Neuron (in vitro differentiated cells): Measurements from ENCODE around the gene CD48.
"Not testable (repeated sequence)": the region's sequence is repeated elsewhere in the genome, so short reads cannot be mapped to it uniquely, and the experiment has no call there.

ENCODE experiments used
- H2AFZ ChIP-seq: one replicate; pipeline ENCODE4 v1.6.1; 2013; ENCODE audit warnings: low read depth, mild to moderate bottlenecking, inconsistent platforms, low read length, moderate library complexity
- H3K27me3 ChIP-seq: one replicate; pipeline ENCODE4 v1.6.1; 2013; ENCODE audit warnings: low read length; ENCODE audit not compliant: insufficient read depth
- H3K36me3 ChIP-seq: one replicate; pipeline ENCODE4 v1.6.1; 2013; ENCODE audit warnings: low read length; ENCODE audit not compliant: insufficient read depth
- H3K4me1 ChIP-seq: one replicate; pipeline ENCODE4 v1.6.1; 2013; ENCODE audit warnings: low read length; ENCODE audit not compliant: insufficient read depth
- H3K4me3 ChIP-seq: 2 replicates; pipeline ENCODE4 v1.5.1; 2013; ENCODE audit warnings: mild to moderate bottlenecking, low read length, moderate library complexity
- H3K9me3 ChIP-seq: one replicate; pipeline ENCODE4 v1.6.1; 2013; ENCODE audit warnings: low read length

The CD48 gene

DNA sequence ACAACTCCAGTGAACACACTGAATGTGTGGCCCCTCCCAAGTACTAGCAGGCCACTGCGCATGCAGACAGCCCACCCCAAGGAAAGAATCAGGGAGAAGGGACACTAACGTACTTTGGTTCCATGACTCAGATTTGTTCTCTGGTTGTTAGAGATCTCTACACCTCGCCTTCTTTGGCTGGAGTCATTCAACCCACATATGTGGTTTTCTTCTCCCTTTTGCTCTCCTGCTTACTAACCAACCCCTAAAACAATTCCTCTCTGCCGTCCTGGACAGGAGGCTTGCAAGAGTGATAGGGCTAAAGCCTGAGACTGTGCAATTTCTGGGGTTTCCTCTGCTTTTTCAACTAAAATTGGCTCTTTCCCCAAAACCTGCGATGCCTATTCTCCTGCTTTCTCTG is 5.7 kb upstream of the CD48 start:
- no peaks in the 10 kb centered on the region for H3K9me3 ChIP-seq
- no peak overlapping the region for H3K4me3 ChIP-seq
- H3K4me1 ChIP-seq: no peaks in the 10 kb centered on the region
- H2AFZ ChIP-seq: no peak overlapping the region
- H3K36me3 ChIP-seq: no peaks in the 10 kb centered on the region
- peaks cover 3% of the 10 kb centered on the region for H3K27me3 ChIP-seq

DNA sequence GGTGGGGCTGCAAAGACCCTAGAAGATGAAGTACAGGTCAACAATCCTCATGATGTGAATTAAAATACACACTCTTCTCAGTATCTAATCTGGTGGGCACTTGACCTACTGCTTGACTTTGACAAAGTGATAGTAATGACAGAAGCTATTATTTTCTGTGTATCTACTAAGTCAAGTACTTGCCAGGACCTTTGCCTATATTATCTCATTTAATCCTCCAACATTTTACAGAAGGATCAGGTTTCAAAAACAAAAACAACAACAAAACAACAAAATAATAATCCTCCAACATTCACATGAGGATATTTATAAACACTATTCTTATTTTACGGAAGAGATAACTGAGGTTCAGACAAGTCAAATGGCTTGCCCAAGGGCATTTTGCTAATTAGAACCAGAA is 4.4 kb upstream of the CD48 start:
- H3K9me3 ChIP-seq: no peaks in the 10 kb centered on the region
- no peak overlapping the region for H2AFZ ChIP-seq
- no peaks in the 10 kb centered on the region for H3K36me3 ChIP-seq
- no peaks in the 10 kb centered on the region for H3K4me1 ChIP-seq
- H3K27me3 ChIP-seq: peaks cover 3% of the 10 kb centered on the region
- no peak overlapping the region for H3K4me3 ChIP-seq

DNA sequence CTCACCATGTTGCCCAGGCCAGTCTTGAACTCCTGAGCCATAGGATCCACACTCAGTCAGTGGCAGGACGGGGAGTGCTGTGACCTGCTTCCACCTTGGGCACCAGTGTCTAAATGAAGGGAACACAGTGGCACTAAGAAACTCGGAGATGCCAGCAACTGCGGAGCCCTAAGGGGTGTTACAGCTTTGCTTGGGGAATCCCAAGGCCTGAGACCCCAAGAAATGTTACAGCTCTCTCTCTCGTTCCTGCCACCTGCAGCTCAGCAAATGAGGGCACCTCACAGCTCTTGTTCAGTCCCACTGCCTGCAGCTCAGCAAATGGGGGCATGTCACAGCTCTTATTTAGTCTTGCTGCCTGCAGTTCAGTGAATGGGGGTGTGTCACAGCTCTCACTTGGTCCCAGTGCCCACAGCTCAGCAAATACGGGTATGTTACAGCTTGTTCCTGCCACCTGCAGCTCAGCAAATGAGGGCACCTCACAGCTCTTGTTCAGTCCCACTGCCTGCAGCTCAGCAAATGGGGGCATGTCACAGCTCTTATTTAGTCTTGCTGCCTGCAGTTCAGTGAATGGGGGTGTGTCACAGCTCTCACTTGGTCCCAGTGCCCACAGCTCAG is 2.5 kb upstream of the CD48 start:
- H3K4me1 ChIP-seq, H3K27me3 ChIP-seq, H3K4me3 ChIP-seq, H3K36me3 ChIP-seq, H2AFZ ChIP-seq, H3K9me3 ChIP-seq: not testable (repeated sequence)

DNA sequence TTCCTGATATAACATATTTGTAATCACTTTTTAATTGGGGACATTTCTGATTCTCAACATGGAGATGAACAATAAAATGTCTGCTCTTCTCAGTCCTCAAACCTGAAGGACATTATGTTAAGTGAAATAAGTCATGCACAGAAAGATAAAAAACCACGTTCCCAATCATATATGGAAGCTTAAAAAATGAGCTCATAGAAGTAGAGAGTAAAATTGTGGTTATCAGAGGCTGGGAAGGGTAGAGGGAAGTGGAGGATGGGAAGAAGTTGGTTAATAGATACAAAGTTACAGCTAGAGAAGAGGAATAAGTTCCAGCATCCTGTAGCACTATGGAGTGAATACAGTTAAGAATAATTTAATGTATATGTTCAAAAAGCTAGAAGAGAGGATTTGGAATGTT is 1.5 kb upstream of the CD48 start:
- no peaks in the 10 kb centered on the region for H3K4me1 ChIP-seq
- H3K36me3 ChIP-seq: no peaks in the 10 kb centered on the region
- peaks cover 3% of the 10 kb centered on the region for H3K27me3 ChIP-seq
- no peaks in the 10 kb centered on the region for H3K9me3 ChIP-seq
- no peak overlapping the region for H2AFZ ChIP-seq
- H3K4me3 ChIP-seq: no peak overlapping the region

DNA sequence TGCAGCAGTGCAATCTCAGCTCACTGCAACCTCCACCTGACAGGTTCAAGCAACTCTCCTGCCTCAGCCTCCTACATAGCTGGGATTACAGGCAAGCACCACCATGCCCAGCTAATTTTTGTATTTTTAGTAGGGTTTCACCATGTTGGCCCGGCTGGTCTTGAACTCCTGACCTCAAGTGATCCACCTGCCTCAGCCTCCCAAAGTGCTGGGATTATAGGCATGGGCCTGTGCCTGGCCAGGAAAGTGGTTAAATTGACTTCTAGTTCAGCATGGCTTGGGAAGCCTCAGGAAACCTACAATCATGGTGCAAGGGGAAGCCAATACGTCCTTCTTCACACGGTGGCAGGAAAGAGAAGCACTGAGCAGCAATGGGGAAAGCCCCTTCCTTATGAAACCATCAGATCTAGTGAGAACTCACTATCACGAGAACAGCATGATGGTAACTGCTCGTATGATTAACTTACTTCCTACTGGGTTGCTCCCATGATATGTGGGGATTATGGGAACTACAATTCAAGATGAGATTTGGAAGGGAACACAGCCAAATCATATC is 981 bp upstream of the CD48 start:
- not testable (repeated sequence) for H2AFZ ChIP-seq, H3K9me3 ChIP-seq, H3K4me1 ChIP-seq, H3K4me3 ChIP-seq, H3K27me3 ChIP-seq, H3K36me3 ChIP-seq

DNA sequence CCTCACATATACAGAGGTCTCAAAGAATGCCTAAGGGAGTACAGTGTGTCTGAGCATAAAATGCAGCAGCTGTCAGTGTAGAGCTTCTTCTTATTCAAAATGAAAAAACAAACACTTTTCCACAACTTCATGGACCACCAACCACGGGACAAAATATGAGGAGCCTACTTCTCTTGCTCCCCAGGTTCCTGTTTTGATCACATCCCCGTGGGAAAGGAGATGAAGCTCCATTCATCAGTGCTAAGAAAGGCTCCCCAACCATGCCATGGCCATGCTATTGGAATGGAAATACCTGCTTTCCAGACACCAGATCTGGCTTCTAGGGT is 383 bp downstream of the CD48 start:
- no peak overlapping the region for H3K4me3 ChIP-seq
- H3K9me3 ChIP-seq: no peaks in the 10 kb centered on the region
- H3K4me1 ChIP-seq: no peaks in the 10 kb centered on the region
- H3K27me3 ChIP-seq: peaks cover 2% of the 10 kb centered on the region
- no peaks in the 10 kb centered on the region for H3K36me3 ChIP-seq
- H2AFZ ChIP-seq: no peak overlapping the region

DNA sequence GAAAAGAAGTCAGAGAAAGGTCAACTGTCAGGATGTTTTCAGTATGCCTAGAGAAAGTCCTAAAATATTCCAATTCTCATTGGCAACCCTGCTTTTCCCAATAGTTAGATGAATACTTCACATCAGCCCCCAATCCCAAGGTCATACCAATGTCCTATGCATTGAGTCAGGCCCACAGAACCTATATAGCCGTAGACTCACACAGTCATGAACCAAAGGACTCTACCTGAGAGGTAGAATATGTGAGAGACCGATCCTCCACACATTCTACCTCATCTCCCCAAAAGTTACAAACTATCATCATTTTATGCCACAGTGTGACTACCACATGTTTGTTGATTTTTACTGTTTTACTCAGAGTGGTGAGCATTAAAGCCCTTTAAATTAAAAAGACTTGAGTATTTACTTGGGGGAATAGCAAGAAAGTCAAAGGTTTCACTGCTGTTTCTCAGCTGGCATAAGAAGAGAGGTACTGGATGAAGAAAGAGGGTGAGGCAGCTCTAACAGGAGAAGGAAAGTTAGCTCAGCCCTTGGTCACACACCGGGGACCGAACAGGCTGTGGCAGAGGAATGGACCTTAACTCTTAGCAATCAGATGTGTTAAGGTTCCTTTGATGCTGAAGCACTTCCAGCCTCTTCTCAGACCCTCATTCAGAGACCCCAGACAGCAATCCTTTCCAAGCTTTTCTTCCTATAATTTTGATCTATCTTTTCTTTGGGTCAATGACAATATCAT is 937 bp downstream of the CD48 start:
- Histone ChIP-seq H2AFZ (no peak overlapping the region), H3K27me3 (peaks cover 2% of the 10 kb centered on the region), H3K9me3 (no peaks in the 10 kb centered on the region), H3K4me3 (no peak overlapping the region), H3K36me3 (no peaks in the 10 kb centered on the region), H3K4me1 (no peaks in the 10 kb centered on the region)

- H3K4me3 ChIP-seq: no peak overlapping the region
These were observed 1.9 kb downstream of the CD48 start for GRCh38 chr1:160709715-160710114.

DNA sequence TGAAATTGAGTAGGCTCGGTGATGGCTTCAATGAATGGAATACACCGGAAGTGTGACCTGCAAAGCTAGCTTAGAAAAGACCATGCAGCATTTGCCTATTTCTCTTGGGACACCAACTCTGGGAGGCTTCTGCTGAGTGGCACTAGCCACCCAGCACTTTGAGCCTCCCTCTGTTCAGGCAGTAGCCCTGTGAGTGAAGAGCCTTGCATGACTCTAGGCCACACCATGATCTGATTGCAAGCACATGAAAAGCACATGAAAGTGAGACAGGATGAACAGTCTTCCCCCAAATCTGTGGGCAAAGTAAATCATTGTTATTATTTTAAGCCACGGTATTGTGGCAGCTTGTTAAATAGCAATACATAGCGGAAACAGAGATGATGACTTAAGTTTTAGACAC is 2.8 kb downstream of the CD48 start:
- H3K4me1 ChIP-seq: no peaks in the 10 kb centered on the region

More at GRCh38 chr1:160709715-160710114, 1.9 kb downstream of the CD48 start:
- no peak overlapping the region for H2AFZ ChIP-seq
- H3K27me3 ChIP-seq: peaks cover 2% of the 10 kb centered on the region
- no peaks in the 10 kb centered on the region for H3K9me3 ChIP-seq
- H3K36me3 ChIP-seq: no peaks in the 10 kb centered on the region
- H3K4me1 ChIP-seq: no peaks in the 10 kb centered on the region

DNA sequence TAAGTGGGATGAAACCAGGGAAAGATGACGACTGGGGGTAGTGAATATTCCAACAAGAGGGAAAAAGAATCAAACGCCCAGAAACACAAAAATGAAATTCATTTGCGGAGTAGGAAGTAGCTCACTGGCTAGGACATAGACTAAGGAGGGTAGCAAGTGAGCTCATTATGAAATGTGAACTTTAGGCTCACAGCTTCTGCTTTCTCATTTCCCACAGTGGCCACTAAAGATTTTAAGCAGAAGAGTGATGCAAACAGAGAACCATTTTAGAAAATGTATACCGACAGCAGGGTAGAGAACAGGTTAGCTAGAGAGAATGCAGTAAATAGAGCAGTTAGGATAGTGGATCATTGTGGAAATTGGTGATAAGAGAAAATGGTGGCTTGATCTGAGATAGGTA is 3.5 kb downstream of the CD48 start:
- Histone ChIP-seq H3K36me3 (no peaks in the 10 kb centered on the region), H2AFZ (no peak overlapping the region), H3K9me3 (no peaks in the 10 kb centered on the region), H3K27me3 (peaks cover 8% of the 10 kb centered on the region), H3K4me1 (no peaks in the 10 kb centered on the region), H3K4me3 (no peak overlapping the region)

More for the DNA sequence above, 2.8 kb downstream of the CD48 start:
- no peak overlapping the region for H3K4me3 ChIP-seq
- no peak overlapping the region for H2AFZ ChIP-seq
- no peaks in the 10 kb centered on the region for H3K9me3 ChIP-seq
- H3K36me3 ChIP-seq: no peaks in the 10 kb centered on the region
- H3K27me3 ChIP-seq: peaks cover 3% of the 10 kb centered on the region

GRCh38 chr1:160707236-160708064 is 4.2 kb downstream of the CD48 start:
- Histone ChIP-seq H3K9me3 (no peaks in the 10 kb centered on the region), H3K27me3 (peaks cover 8% of the 10 kb centered on the region), H3K36me3 (no peaks in the 10 kb centered on the region), H3K4me3 (no peak overlapping the region), H3K4me1 (no peaks in the 10 kb centered on the region), H2AFZ (no peak overlapping the region)

GRCh38 chr1:160706526-160707235 is 4.9 kb downstream of the CD48 start:
- H3K4me3 ChIP-seq: no peak overlapping the region
- H3K27me3 ChIP-seq: peaks cover 8% of the 10 kb centered on the region
- H3K9me3 ChIP-seq: no peaks in the 10 kb centered on the region

GRCh38 chr1:160705742-160706141 is 5.9 kb downstream of the CD48 start:
- Histone ChIP-seq H3K27me3 (peaks cover 8% of the 10 kb centered on the region), H3K4me1 (no peaks in the 10 kb centered on the region), H3K4me3 (no peak overlapping the region), H2AFZ (no peak overlapping the region), H3K9me3 (no peaks in the 10 kb centered on the region), H3K36me3 (no peaks in the 10 kb centered on the region)

More at GRCh38 chr1:160706526-160707235, 4.9 kb downstream of the CD48 start:
- Histone ChIP-seq H3K4me1 (no peaks in the 10 kb centered on the region), H2AFZ (no peak overlapping the region), H3K36me3 (no peaks in the 10 kb centered on the region)
